IMR-90 (cell line): ENCODE results near the gene VPS13A. TPM values are rescaled to one million over a fixed set of nuclear protein-coding genes. Genes with fewer than 3 reads are reported as not detected.

Experiments
- ATAC-seq: fragments of 200-7000 bp; cut with Tn5 transposase; 2 replicates; pipeline ENCODE4 v1.9.1; 2020; ENCODE audit warnings: low read depth, mild to moderate bottlenecking, moderate library complexity
- BruUV-seq: library from RNA; stranded (reverse); fragments of 400-500 nt; replicated peaks from 2 replicates; lab custom pipeline; 2021; lab: Mats Ljungman, UMichigan
- CTCF ChIA-PET: fragments of 300-600 bp; formaldehyde crosslinking; extraction: SDS; loops from one replicate; lab custom pipeline; 2021; ENCODE audit warnings: antibody characterized with exemption; lab: Yijun Ruan, JAX
- POLR2A ChIA-PET: fragments of 300-600 bp; sonication (Branson Sonifier 250); formaldehyde crosslinking; loops from one replicate; lab custom pipeline; 2022; ENCODE audit warnings: antibody characterized with exemption; ENCODE audit not compliant: unreplicated experiment; lab: Charles Lee
- DNase-seq: peaks from one replicate; pipeline ENCODE4 v3.0.0; 2013
- H2AFZ ChIP-seq: replicated peaks from 2 replicates; pipeline ENCODE3; 2013; ENCODE audit warnings: low read length, mild to moderate bottlenecking; ENCODE audit not compliant: poor library complexity
- H2AK5ac ChIP-seq: 2 replicates; pipeline ENCODE4 v1.6.1; 2013; ENCODE audit warnings: low read depth, low read length, inconsistent platforms
- H2AK9ac ChIP-seq: replicated peaks from 2 replicates; pipeline ENCODE3; 2013; ENCODE audit warnings: mild to moderate bottlenecking, low read depth, low read length, moderate library complexity; ENCODE audit not compliant: poor library complexity
- H2BK120ac ChIP-seq: 2 replicates; pipeline ENCODE4 v1.6.1; 2013; ENCODE audit warnings: low read depth, low read length, inconsistent platforms
- H2BK15ac ChIP-seq: 3 replicates; pipeline ENCODE4 v1.6.1; 2013; ENCODE audit warnings: low read depth, low read length, inconsistent platforms
- H2BK20ac ChIP-seq: 2 replicates; pipeline ENCODE4 v1.6.1; 2013; ENCODE audit warnings: low read depth, mild to moderate bottlenecking, inconsistent platforms, low read length, moderate library complexity
- H2BK5ac ChIP-seq: 2 replicates; pipeline ENCODE4 v1.6.1; 2013; ENCODE audit warnings: mild to moderate bottlenecking, low read depth, low read length, inconsistent platforms; ENCODE audit not compliant: poor library complexity, severe bottlenecking
- H3K14ac ChIP-seq: replicated peaks from 2 replicates; pipeline ENCODE4 v1.6.1; 2013; ENCODE audit warnings: low read depth, low read length, inconsistent platforms
- H3K18ac ChIP-seq: 2 replicates; pipeline ENCODE4 v1.6.1; 2013; ENCODE audit warnings: low read depth, low read length, control low read depth
- H3K23ac ChIP-seq: 2 replicates; pipeline ENCODE4 v1.6.1; 2013; ENCODE audit warnings: low read depth, low read length, inconsistent platforms
- H3K27ac ChIP-seq: 2 replicates; pipeline ENCODE4 v1.5.1; 2013; ENCODE audit warnings: mild to moderate bottlenecking, control low read depth, low read length; ENCODE audit not compliant: insufficient read depth
- H3K27me3 ChIP-seq: 2 replicates; pipeline ENCODE4 v1.6.1; 2013; ENCODE audit warnings: low read length; ENCODE audit not compliant: control insufficient read depth, insufficient read depth
- H3K36me3 ChIP-seq: 2 replicates; pipeline ENCODE4 v1.6.1; 2013; ENCODE audit warnings: low read length, mixed read lengths; ENCODE audit not compliant: control insufficient read depth, insufficient read depth
- H3K4ac ChIP-seq: 2 replicates; pipeline ENCODE4 v1.6.1; 2013; ENCODE audit warnings: low read depth, low read length, inconsistent platforms
- H3K4me1 ChIP-seq: 2 replicates; pipeline ENCODE4 v1.6.1; 2013; ENCODE audit warnings: low read length, mixed read lengths; ENCODE audit not compliant: control insufficient read depth, insufficient read depth
- H3K4me2 ChIP-seq: 2 replicates; pipeline ENCODE4 v1.6.1; 2013; ENCODE audit warnings: low read depth, mild to moderate bottlenecking, control low read depth, low read length, moderate library complexity
- H3K4me3 ChIP-seq: 2 replicates; pipeline ENCODE4 v1.5.1; 2013; ENCODE audit warnings: low read depth, mild to moderate bottlenecking, control low read depth, low read length, moderate library complexity; ENCODE audit not compliant: insufficient read depth
- H3K56ac ChIP-seq: 2 replicates; pipeline ENCODE4 v1.6.1; 2013; ENCODE audit warnings: low read length, inconsistent platforms; ENCODE audit not compliant: insufficient read depth; ENCODE audit errors: extremely low read depth
- H3K79me1 ChIP-seq, 2 experiments: 2 replicates each; pipeline ENCODE4 v1.6.1; 2013; ENCODE audit warnings: low read length in 2 of 2, inconsistent platforms in 1 of 2, low read depth in 1 of 2
- H3K9ac ChIP-seq: 2 replicates; pipeline ENCODE4 v1.6.1; 2013; ENCODE audit warnings: low read depth, low read length, control low read depth
- H3K9me1 ChIP-seq: 2 replicates; pipeline ENCODE4 v1.6.1; 2013; ENCODE audit warnings: low read length, inconsistent platforms; ENCODE audit not compliant: insufficient read depth
- H3K9me3 ChIP-seq: 2 replicates; pipeline ENCODE4 v1.6.1; 2013; ENCODE audit warnings: low read length; ENCODE audit not compliant: control insufficient read depth, insufficient read depth
- H4K20me1 ChIP-seq: 2 replicates; pipeline ENCODE4 v1.6.1; 2013; ENCODE audit warnings: low read length, inconsistent platforms; ENCODE audit not compliant: insufficient read depth
- H4K5ac ChIP-seq: 2 replicates; pipeline ENCODE4 v1.6.1; 2013; ENCODE audit warnings: mild to moderate bottlenecking, low read depth, low read length, control low read depth
- H4K8ac ChIP-seq, 2 experiments: 2 replicates each; pipeline ENCODE4 v1.6.1; 2013; ENCODE audit warnings: low read depth in 2 of 2, low read length in 2 of 2, control low read depth in 1 of 2, inconsistent platforms in 1 of 2
- H4K91ac ChIP-seq: 2 replicates; pipeline ENCODE4 v1.6.1; 2013; ENCODE audit warnings: low read depth, low read length, inconsistent platforms; ENCODE audit not compliant: insufficient read depth
- NFE2L2 ChIP-seq: fragments of 150-350 bp; IDR thresholded peaks from 2 replicates; pipeline ENCODE4 v1.6.1; 2016; ENCODE audit warnings: low read depth, mild to moderate bottlenecking, low read length
- WGBS, 2 experiments: methylation state at CpG; one replicate each; pipeline versions ENCODE4 v1.1.5 to v1.1.7; 2013; ENCODE audit warnings: missing lambda C conversion rate in 2 of 2; ENCODE audit not compliant: insufficient read length in 1 of 2; ENCODE audit errors: extremely low coverage in 2 of 2; 5-methylcytosine and 5-hydroxymethylcytosine counted together
- dilution Hi-C: fragments of 300-500 bp; cut with HindIII; formaldehyde crosslinking; loops from one replicate; pipeline ENCODE4 v1.14.3; 2018; ENCODE audit warnings: low sequenced_read_pairs; ENCODE audit not compliant: unreplicated experiment
- in situ Hi-C: fragments of 300-500 bp; cut with MboI; formaldehyde crosslinking; loops from 3 replicates; pipeline ENCODE4 v1.14.3; 2019; ENCODE audit warnings: low sequenced_read_pairs, inconsistent platforms, mixed read lengths
- intact Hi-C: fragments of 100-400 bp; cut with micrococcal nuclease; formaldehyde crosslinking; loops from 2 replicates; pipeline ENCODE4 v1.10.0; 2022
- polyA plus RNA-seq, 3 experiments: library from polyadenylated mRNA; depleted of rRNA; stranded (reverse); fragments of >200 nt; gene quantifications; 2 replicates each; pipeline ENCODE4 v1.2.3, GENCODE V29; 2012; ENCODE audit warnings: low replicate concordance in 1 of 3
- total RNA-seq: library from RNA; depleted of rRNA; stranded (reverse); fragments of >200 nt; gene quantifications from 2 replicates; pipeline ENCODE4 v1.2.3, GENCODE V29; 2012

VPS13A gene
- total and polyA plus RNA-seq, 2 of the 4 experiments (the other 2 are of a cell fraction) = 10.4 to 26.5 TPM

DNA sequence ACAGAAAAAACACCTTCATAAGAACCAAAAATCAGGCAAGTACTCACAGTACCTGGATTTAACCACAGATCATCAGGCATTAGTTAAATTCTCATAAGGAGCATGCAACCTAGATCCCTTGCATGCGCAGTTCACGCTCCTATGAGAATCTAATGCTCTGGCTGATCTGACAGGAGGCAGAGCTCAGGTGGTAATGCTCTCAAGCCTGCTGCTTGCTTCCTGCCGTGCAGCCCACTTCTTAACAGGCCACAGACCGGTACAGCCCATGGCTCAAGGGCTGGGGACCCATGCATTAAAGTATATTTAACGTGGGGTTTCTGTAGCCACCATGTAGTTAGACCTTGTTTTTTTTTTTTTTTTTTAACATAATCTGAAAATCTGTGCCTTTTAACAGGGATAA is 147.7 kb downstream of the VPS13A start:
- ChIA-PET POLR2A (no interaction called here), CTCF (no interaction called here)
- Histone ChIP-seq H3K14ac (no peak overlapping the region), H3K9me1 (no peaks in the 10 kb centered on the region), H3K27ac (no peak overlapping the region), H2BK20ac (no peak overlapping the region), H3K4ac (no peak overlapping the region), H2BK15ac (no peak overlapping the region), H3K9me3 (no peaks in the 10 kb centered on the region), H4K20me1 (no peaks in the 10 kb centered on the region), H3K79me1 (no peaks in the 10 kb centered on the region), H3K9ac (no peak overlapping the region), H3K56ac (no peak overlapping the region), H2BK5ac (no peak overlapping the region), H3K23ac (no peak overlapping the region), H2AK9ac (no peak overlapping the region), H3K4me2 (no peak overlapping the region), H4K91ac (no peak overlapping the region), H4K5ac (no peak overlapping the region), H3K4me3 (no peak overlapping the region), H3K27me3 (no peaks in the 10 kb centered on the region), H4K8ac (no peak overlapping the region), H2BK120ac (no peak overlapping the region), H3K18ac (no peak overlapping the region), H2AK5ac (no peak overlapping the region), H2AFZ (no peak overlapping the region), H3K4me1 (no peaks in the 10 kb centered on the region), H3K36me3 (peaks cover 10% of the 10 kb centered on the region)
- no peak for DNase-seq
- no peak for TF ChIP-seq NFE2L2
- dilution Hi-C loops (no loop called here), intact Hi-C loops (no loop called here), in situ Hi-C loops (no loop called here)
- BruUV-seq = no TSS peak
- no peak for ATAC-seq
- WGBS, 2 experiments = 93% methylated on average over 2 of the region's 5 CpGs; no CpG with 5 or more reads in 1 of the 2 experiments
